ENCODE measurements around the gene GIMAP1. TPM values are rescaled to one million over a fixed set of nuclear protein-coding genes. Genes with fewer than 3 reads are reported as not detected.

The GIMAP1 gene
- total RNA-seq, 1 experiment from 2014 or later: 0.10 TPM

DNA sequence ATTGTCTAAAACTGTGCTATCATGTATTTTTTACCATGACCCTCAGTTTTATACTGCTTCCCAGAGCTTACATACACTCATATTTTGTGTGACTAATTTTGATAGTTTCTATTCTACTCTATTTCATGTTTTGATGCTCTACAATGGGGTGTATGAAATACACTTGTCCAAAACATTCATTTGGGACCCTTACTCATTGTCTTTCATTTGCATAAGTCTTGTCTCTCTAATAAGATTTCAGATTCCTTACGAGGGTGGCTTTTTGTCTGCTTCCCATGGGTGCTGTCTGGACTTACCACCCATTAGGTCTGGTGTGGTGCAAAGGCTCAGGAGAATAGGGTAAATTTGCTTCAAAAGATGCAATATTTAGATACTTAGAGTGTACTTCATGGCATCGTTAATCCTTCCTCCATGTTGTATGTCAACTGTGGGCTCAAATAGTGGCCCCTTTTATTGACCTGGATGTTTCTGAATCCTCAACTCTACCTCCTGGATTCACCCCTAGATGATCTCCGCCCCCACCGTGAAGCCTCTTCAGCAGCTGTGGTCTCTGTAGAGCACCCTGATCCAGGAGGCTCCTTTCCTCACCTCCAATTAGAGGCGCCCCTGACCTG lies 17.2 kb downstream of the GIMAP1 start:
- H3K4me2 ChIP-seq (ENCODE audit: low read length): no peak overlapping the region
- no peak overlapping the region for H3K27ac ChIP-seq (ENCODE audit: low read depth, low read length)
- H3K4me3 ChIP-seq (replicated peaks in 1 of 2; ENCODE audit: low read depth in 1 of 2, low read length in 2 of 2): no peak overlapping the region
- DNase-seq (ENCODE audit: low read depth, low spot score) (no peak), ATAC-seq (no peak)
- no peaks in the 10 kb centered on the region for H4K20me1 ChIP-seq (ENCODE audit: insufficient read depth)
- peaks cover 0 to 4% of the 10 kb centered on the region in 2 experiments; a peak in 3 of 4 replicates for H3K4me1 ChIP-seq (ENCODE audit: control insufficient read depth in 1 of 2, insufficient read depth in 2 of 2, low read length in 2 of 2)
- BruUV-seq (replicated peaks): no TSS peak
- H3K36me3 ChIP-seq (ENCODE audit: control insufficient read depth in 1 of 2, insufficient read depth in 2 of 2, low read length in 2 of 2): no peaks in the 10 kb centered on the region
- no peak for TF ChIP-seq FOSL1 (IDR thresholded peaks at IDR 0.05; ENCODE audit: low read depth)
- no peak for TF ChIP-seq ZNF274 (IDR thresholded peaks at IDR 0.05; ENCODE audit: low read depth, low read length)
- no peak for TF ChIP-seq EZH2phosphoT487 (IDR thresholded peaks at IDR 0.05; ENCODE audit: borderline replicate concordance)
- TF ChIP-seq, protein P1, sequence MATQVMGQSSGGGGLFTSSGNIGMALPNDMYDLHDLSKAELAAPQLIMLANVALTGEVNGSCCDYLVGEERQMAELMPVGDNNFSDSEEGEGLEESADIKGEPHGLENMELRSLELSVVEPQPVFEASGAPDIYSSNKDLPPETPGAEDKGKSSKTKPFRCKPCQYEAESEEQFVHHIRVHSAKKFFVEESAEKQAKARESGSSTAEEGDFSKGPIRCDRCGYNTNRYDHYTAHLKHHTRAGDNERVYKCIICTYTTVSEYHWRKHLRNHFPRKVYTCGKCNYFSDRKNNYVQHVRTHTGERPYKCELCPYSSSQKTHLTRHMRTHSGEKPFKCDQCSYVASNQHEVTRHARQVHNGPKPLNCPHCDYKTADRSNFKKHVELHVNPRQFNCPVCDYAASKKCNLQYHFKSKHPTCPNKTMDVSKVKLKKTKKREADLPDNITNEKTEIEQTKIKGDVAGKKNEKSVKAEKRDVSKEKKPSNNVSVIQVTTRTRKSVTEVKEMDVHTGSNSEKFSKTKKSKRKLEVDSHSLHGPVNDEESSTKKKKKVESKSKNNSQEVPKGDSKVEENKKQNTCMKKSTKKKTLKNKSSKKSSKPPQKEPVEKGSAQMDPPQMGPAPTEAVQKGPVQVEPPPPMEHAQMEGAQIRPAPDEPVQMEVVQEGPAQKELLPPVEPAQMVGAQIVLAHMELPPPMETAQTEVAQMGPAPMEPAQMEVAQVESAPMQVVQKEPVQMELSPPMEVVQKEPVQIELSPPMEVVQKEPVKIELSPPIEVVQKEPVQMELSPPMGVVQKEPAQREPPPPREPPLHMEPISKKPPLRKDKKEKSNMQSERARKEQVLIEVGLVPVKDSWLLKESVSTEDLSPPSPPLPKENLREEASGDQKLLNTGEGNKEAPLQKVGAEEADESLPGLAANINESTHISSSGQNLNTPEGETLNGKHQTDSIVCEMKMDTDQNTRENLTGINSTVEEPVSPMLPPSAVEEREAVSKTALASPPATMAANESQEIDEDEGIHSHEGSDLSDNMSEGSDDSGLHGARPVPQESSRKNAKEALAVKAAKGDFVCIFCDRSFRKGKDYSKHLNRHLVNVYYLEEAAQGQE (IDR thresholded peaks at IDR 0.05; ENCODE audit: low read depth): no peak
- no peak for TF ChIP-seq JUND (IDR thresholded peaks at IDR 0.05)
- TF ChIP-seq, protein P2, sequence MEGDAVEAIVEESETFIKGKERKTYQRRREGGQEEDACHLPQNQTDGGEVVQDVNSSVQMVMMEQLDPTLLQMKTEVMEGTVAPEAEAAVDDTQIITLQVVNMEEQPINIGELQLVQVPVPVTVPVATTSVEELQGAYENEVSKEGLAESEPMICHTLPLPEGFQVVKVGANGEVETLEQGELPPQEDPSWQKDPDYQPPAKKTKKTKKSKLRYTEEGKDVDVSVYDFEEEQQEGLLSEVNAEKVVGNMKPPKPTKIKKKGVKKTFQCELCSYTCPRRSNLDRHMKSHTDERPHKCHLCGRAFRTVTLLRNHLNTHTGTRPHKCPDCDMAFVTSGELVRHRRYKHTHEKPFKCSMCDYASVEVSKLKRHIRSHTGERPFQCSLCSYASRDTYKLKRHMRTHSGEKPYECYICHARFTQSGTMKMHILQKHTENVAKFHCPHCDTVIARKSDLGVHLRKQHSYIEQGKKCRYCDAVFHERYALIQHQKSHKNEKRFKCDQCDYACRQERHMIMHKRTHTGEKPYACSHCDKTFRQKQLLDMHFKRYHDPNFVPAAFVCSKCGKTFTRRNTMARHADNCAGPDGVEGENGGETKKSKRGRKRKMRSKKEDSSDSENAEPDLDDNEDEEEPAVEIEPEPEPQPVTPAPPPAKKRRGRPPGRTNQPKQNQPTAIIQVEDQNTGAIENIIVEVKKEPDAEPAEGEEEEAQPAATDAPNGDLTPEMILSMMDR (IDR thresholded peaks at IDR 0.05 in 2 of 3, conservative IDR thresholded peaks at IDR 0.05 in 1 of 3; ENCODE audit: borderline replicate concordance in 1 of 3, insufficient read depth in 1 of 3, low read depth in 2 of 3, low read length in 2 of 3): no peak
- no peak for TF ChIP-seq CBX3 (IDR thresholded peaks at IDR 0.05; ENCODE audit: low read depth)
- no peak for TF ChIP-seq EZH2 (IDR thresholded peaks at IDR 0.05)
- TF ChIP-seq, protein P3, sequence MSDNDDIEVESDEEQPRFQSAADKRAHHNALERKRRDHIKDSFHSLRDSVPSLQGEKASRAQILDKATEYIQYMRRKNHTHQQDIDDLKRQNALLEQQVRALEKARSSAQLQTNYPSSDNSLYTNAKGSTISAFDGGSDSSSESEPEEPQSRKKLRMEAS (IDR thresholded peaks at IDR 0.05): no peak
- no peak for TF ChIP-seq CEBPB (IDR thresholded peaks at IDR 0.05; ENCODE audit: low read depth)
- TF ChIP-seq, protein P4, sequence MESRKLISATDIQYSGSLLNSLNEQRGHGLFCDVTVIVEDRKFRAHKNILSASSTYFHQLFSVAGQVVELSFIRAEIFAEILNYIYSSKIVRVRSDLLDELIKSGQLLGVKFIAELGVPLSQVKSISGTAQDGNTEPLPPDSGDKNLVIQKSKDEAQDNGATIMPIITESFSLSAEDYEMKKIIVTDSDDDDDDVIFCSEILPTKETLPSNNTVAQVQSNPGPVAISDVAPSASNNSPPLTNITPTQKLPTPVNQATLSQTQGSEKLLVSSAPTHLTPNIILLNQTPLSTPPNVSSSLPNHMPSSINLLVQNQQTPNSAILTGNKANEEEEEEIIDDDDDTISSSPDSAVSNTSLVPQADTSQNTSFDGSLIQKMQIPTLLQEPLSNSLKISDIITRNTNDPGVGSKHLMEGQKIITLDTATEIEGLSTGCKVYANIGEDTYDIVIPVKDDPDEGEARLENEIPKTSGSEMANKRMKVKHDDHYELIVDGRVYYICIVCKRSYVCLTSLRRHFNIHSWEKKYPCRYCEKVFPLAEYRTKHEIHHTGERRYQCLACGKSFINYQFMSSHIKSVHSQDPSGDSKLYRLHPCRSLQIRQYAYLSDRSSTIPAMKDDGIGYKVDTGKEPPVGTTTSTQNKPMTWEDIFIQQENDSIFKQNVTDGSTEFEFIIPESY (IDR thresholded peaks at IDR 0.05; ENCODE audit: extremely low read depth, insufficient replicate concordance, low read length): no peak
- ChIA-PET RAD21 (ENCODE audit: low non-redundant PET in 1 of 2, low total read pairs in 2 of 2, uncharacterized antibody in 2 of 2, unreplicated experiment in 2 of 2) (no interaction called here), CTCF (no interaction called here), POLR2A (no interaction called here)
- no peaks in the 10 kb centered on the region for H3K79me2 ChIP-seq (ENCODE audit: insufficient read depth, low read length)
- H2AFZ ChIP-seq (ENCODE audit: low read depth, low read length, poor library complexity, severe bottlenecking): no peak overlapping the region
- intact Hi-C loops (cut with micrococcal nuclease): no loop called here
- H3K9me2 ChIP-seq (ENCODE audit: insufficient read depth): no peaks in the 10 kb centered on the region
- H3K9me3 ChIP-seq (ENCODE audit: control insufficient read depth in 1 of 2, insufficient read depth in 1 of 2, low read depth in 1 of 2, low read length in 2 of 2): no peaks in the 10 kb centered on the region
- H3K27me3 ChIP-seq (ENCODE audit: insufficient read depth, low read length): peaks cover 40% of the 10 kb centered on the region; the same call in 1 of the 2 replicates
- H3K9ac ChIP-seq (ENCODE audit: low read length): no peak overlapping the region

All from HCT116 (cell line).